GM12801 (cell line): Measurements from ENCODE around the gene OR8A1.

Source experiments
- TF ChIP-seq, protein P1 (sequence below): IDR thresholded peaks from one replicate; pipeline ENCODE4 v1.5.1; 2011; ENCODE audit warnings: control low read depth; ENCODE audit not compliant: insufficient read length; ENCODE audit errors: extremely low read depth

The OR8A1 gene

DNA sequence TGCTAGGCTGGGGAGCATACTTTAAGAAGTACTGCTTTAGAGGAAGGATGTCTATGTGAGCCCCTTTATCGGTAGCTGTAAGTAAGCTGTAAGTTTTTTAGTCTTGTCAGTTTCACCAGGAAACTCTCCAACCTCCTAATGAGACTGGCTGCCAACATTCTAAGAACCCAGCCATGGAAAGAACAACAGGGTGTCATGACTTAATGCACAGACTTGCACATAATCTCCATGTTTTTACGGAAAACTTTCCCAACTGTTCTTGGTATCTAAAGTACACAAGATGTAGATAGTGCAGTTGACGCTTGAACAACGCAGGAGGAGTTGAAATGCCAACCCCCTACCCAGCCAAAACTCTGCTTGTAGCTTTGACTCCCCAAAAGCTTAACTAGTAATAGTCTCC is 9.0 kb downstream of the OR8A1 start:
- TF ChIP-seq, protein P1, sequence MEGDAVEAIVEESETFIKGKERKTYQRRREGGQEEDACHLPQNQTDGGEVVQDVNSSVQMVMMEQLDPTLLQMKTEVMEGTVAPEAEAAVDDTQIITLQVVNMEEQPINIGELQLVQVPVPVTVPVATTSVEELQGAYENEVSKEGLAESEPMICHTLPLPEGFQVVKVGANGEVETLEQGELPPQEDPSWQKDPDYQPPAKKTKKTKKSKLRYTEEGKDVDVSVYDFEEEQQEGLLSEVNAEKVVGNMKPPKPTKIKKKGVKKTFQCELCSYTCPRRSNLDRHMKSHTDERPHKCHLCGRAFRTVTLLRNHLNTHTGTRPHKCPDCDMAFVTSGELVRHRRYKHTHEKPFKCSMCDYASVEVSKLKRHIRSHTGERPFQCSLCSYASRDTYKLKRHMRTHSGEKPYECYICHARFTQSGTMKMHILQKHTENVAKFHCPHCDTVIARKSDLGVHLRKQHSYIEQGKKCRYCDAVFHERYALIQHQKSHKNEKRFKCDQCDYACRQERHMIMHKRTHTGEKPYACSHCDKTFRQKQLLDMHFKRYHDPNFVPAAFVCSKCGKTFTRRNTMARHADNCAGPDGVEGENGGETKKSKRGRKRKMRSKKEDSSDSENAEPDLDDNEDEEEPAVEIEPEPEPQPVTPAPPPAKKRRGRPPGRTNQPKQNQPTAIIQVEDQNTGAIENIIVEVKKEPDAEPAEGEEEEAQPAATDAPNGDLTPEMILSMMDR = no peak

DNA sequence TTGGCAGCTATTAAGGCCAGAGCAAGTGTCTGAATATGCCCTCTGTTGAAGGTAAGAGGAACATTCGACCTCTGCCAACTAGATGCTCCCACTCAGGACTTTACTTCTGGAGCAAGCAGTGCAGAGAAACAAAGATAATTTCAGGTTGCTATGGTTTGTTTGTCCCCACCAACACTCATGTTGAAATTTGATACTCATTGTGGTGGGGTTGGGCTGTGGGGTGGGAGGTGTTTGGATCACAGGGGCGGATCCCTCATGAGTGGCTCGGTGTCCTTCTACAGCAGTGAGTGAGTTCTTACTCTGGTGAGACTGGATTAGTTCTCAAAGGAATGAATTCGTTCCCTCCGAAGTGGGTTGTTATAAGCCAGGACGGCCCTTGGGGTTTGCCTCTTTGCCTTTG is 12.0 kb downstream of the OR8A1 start:
- TF ChIP-seq, protein P1 = no peak

DNA sequence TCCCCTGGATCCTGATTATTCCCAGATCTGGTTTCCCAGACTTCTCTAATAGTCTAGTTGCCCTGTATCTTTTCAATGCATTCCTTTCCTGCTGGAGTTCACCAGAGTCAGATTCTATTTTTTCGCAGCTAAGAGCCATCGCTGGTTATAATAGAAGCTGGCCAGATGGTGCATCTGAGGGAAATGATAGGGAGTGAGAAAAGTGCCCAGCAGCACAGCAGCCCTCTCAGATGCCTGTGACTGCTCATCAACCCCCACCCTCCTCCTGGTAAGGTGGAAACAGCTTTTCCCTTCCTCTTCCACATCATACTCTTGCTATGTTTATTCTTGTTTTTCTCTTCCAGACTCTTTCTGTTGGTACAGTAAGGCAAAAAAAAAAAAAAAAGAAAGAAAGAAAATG is 12.8 kb downstream of the OR8A1 start:
- TF ChIP-seq, protein P1 = no peak

DNA sequence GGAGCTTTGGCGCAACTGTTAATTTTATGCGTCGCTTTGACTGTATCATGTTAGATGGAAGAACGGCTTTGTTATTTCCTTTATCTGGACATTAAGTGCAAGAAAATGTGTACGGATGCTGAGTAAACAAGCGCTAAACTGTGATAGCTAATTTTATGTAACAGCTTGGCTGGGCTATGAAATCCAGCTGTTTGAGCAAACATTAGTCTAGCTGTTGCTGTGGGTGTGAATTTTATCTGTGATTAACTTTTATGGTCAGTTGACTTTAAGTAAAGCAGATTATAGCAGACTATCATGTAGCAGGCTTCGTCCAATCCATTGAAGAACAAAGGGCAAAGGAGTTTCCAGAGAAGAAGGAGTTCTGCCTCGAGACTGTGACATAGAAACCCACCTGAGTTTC is 14.0 kb downstream of the OR8A1 start:
- TF ChIP-seq, protein P1 = no peak

DNA sequence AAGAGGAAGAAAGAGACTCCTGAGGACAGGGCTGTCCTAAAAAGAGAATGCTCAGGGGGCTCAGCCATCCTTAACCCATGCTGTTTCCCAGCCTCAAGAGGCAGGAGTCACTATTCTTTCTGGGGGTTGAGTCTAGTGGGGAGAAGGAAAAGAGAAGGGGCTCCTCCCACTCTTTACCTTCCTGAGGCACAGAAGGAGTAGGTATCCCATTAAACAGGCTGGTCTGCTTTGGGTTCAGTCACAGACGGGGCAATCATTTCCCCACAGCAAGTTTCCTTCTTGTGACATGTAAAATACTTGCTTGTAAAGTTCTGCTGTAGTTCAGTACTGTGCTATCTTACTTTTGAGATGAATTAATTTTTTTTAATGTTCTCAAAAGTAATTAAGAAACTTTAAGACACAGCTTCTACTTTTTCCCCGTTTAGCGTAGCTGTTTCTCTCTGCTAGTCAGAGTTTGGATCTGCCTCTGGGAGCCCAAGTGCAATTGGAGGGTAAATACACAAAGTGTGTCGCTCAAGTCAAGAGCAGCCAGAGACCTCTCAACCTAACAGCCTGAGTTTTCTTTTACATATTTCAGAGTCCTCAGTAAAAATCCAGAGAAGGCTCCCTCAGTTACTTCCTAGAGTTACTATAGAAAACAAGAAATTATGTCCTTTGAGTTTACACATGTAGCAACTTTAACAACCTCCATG is 15.0 kb downstream of the OR8A1 start:
- TF ChIP-seq, protein P1 = no peak

DNA sequence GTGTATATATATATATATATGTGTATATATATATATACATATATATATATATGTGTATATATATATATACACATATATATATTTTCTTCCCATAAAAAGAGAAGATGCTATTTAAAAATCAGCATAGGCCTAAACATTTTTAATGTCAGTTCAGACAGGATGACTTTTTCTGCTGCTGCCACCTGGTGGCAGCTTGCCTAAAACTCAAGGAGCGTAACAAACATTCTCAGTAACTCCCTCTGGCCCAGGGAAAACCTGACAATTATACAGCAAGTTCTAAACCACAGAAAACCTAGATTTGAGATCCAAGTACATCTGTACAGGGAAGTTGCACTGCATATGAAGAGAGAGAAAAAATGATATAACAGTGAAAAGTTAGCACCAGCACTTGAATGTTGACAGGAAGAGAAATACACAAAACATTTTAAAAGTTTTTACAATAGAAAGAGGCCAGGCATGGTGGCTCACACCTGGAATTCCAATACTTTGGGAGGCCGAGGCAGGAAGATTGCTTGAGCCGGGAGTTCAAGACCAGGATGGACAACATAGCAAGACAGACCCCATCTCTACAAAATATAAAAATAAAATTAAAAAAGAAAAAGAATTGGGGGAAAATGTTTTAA is 16.6 kb downstream of the OR8A1 start:
- TF ChIP-seq, protein P1 = no peak

DNA sequence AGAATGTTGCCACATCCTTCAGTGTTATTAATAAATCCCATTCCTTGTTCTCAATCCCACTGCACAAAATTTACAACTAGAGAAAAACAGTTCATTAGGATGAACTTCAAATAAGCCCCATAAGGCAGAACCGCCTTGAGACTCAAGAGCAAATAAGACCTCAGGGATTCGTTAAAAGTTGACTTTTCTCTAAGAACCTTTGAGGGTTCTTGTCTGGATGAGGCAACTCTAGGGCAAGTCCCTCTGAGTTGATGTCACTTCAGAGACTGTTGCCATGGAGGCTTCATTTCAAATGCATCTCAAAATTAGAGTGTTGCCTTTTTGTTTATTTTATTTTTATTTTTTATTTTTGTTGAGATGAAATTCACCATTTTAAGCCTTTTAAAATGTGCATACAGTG is 21.6 kb downstream of the OR8A1 start:
- TF ChIP-seq, protein P1 = no peak
